Esophagus muscularis mucosa (tissue), 4 donors: ENCODE measurements around the gene RASL11B. TPM values are rescaled to one million over a fixed set of nuclear protein-coding genes. Genes with fewer than 3 reads are reported as not detected.

ENCODE experiments used
- DNase-seq: peaks from one replicate; pipeline ENCODE4 v3.0.0-alpha.2; 2017; ENCODE audit errors: extremely low spot score
- H3K27ac ChIP-seq, 4 donors: fragments of 200-600 bp; sonication (generic); replicated peaks in 1 of 4; 1 replicate in 3 of 4; 2 replicates in 1 of 4; pipeline ENCODE4 v1.5.1; 2016 to 2019; ENCODE audit warnings: mild to moderate bottlenecking in 1 of 4
- H3K27me3 ChIP-seq, 4 donors: fragments of 200-600 bp; sonication (generic); one replicate each; pipeline versions ENCODE4 v1.5.1 to v1.6.0; 2016 to 2019
- H3K36me3 ChIP-seq, 4 donors: fragments of 200-600 bp; sonication (generic); one replicate each; pipeline ENCODE4 v1.5.1; 2016 to 2019
- H3K4me1 ChIP-seq, 4 donors: fragments of 200-600 bp; sonication (generic); one replicate each; pipeline ENCODE4 v1.5.1; 2016 to 2019
- H3K4me3 ChIP-seq, 4 donors: fragments of 200-600 bp; sonication (generic); 1 replicate in 2 of 4; 2 replicates in 2 of 4; pipeline ENCODE4 v1.5.1; 2016 to 2019; ENCODE audit warnings: mild to moderate bottlenecking in 4 of 4, moderate library complexity in 1 of 4
- H3K9me3 ChIP-seq, 4 donors: fragments of 200-600 bp; sonication (generic); 1 replicate in 3 of 4; 2 replicates in 1 of 4; pipeline ENCODE4 v1.5.1; 2016 to 2019
- EP300 ChIP-seq: sonication (generic); formaldehyde crosslinking; IDR thresholded peaks from one replicate; pipeline ENCODE4 v1.6.1; 2017; ENCODE audit warnings: antibody characterized with exemption
- POLR2A ChIP-seq: fragments of 450-650 bp; IDR thresholded peaks from one replicate; pipeline ENCODE4 v1.6.1; 2017; ENCODE audit warnings: antibody characterized with exemption, moderate library complexity, mild to moderate bottlenecking, low read depth
- POLR2AphosphoS5 ChIP-seq, 2 donors: sonication (generic); formaldehyde crosslinking; IDR thresholded peaks; one replicate each; pipeline ENCODE4 v1.6.1; 2017; ENCODE audit warnings: antibody characterized with exemption in 2 of 2
- whole genome bisulfite sequencing: methylation state at CpG from one replicate; pipeline ENCODE4 v1.1.5; 2018; 5-methylcytosine and 5-hydroxymethylcytosine counted together
- intact Hi-C: fragments of 100-400 bp; cut with DNase I; formaldehyde crosslinking; loops from one replicate; pipeline ENCODE4 v1.15.1; 2023
- total RNA-seq, 4 donors: library from RNA; depleted of rRNA; stranded (reverse); fragments of >200 nt; gene quantifications; one replicate each; pipeline versions ENCODE4 v1.1.0 to v1.2.1, GENCODE V29; 2016
- TF ChIP-seq, protein P1 (sequence below), 3 experiments: fragments of 200-600 bp in 2 of 3; fragments of 450-650 bp in 1 of 3; sonication (generic) in 2 of 3; IDR thresholded peaks; one replicate each; pipeline ENCODE4 v1.5.1; 2017 to 2019; ENCODE audit warnings: antibody characterized with exemption in 3 of 3, mild to moderate bottlenecking in 2 of 3, moderate library complexity in 1 of 3

RASL11B gene
- total RNA-seq, 4 donors from 2014 or later, result 0.83 to 2.3 (median 1.3) TPM

DNA sequence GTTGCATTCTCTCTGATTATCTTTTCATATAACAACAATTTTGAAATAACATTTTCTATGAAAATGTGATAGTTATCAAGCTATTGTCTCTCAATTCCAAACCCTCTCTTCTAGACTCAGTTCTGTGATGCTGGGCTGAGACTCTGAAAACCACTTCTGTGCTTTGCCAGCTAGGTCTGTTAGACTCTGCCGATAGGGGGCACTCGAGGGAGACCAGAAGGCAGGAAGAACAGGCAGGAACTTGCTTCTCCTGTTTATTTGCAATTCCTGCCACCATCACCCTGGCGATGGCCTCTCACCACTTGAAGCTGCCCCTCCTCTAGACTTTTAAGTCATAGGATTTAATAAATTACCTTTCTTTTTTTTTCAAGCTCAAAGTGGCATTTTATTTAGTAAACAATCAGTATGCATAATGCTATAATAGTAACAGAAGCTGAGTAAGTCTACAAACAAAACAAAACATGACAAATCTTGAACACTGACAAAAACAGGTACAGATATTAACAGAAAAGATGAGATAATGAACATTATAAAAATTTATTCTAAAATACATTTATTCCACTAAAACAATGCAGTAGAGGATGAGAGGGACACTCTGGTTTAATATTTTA, 49.7 kb downstream of the RASL11B start:
- H3K27me3 ChIP-seq, result no peaks in the 10 kb centered on the region
- no peak for DNase-seq
- intact Hi-C loops, result loop anchor here (10.0 kb wide), 1 partner anchor 63 kb away; no protein-coding TSS in a partner anchor
- H3K36me3 ChIP-seq, result peaks cover 0 to 4% (median 0%) of the 10 kb centered on the region in 4 donors
- H3K9me3 ChIP-seq, result no peaks in the 10 kb centered on the region
- no peak overlapping the region for H3K4me3 ChIP-seq
- 19% methylated on average over 3 of the region's 3 CpGs for WGBS
- TF ChIP-seq EP300 (no peak), POLR2AphosphoS5 (IDR thresholded peaks at IDR 0.05) (no peak), POLR2A (no peak)
- TF ChIP-seq, protein P1, sequence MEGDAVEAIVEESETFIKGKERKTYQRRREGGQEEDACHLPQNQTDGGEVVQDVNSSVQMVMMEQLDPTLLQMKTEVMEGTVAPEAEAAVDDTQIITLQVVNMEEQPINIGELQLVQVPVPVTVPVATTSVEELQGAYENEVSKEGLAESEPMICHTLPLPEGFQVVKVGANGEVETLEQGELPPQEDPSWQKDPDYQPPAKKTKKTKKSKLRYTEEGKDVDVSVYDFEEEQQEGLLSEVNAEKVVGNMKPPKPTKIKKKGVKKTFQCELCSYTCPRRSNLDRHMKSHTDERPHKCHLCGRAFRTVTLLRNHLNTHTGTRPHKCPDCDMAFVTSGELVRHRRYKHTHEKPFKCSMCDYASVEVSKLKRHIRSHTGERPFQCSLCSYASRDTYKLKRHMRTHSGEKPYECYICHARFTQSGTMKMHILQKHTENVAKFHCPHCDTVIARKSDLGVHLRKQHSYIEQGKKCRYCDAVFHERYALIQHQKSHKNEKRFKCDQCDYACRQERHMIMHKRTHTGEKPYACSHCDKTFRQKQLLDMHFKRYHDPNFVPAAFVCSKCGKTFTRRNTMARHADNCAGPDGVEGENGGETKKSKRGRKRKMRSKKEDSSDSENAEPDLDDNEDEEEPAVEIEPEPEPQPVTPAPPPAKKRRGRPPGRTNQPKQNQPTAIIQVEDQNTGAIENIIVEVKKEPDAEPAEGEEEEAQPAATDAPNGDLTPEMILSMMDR (IDR thresholded peaks at IDR 0.05), result peak; percentile 36 to 71 (median 50)
- H3K4me1 ChIP-seq, result peaks cover 0 to 6% (median 2%) of the 10 kb centered on the region in 4 donors
- H3K27ac ChIP-seq, result no peak overlapping the region

DNA sequence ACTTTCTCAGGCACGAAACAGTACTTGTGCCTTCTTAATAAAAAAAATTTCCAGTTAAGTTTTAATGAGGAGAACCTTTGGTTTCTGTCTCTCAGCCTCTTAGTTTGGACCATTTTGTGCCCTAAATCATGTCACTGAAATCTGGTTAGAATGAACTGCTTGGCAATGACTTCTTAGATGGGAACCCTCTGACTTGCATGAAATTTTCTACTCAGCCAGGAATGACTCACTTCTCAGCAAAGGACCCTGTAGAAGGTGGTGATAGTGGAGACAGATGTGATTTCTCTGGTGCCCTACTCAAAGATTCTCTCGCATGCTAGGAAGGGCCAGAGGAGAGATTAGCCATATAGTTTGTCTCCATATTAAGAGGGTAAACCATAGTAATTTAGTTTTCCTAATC, 50.5 kb downstream of the RASL11B start:
- no peaks in the 10 kb centered on the region for H3K27me3 ChIP-seq
- TF ChIP-seq EP300, result no peak
- TF ChIP-seq POLR2A, result no peak
- no peak for TF ChIP-seq POLR2AphosphoS5 (IDR thresholded peaks at IDR 0.05)
- TF ChIP-seq, protein P1 (IDR thresholded peaks at IDR 0.05), result no peak
- WGBS, result 95% methylated on average over 2 of the region's 2 CpGs
- no peaks in the 10 kb centered on the region for H3K36me3 ChIP-seq
- H3K4me3 ChIP-seq, result no peak overlapping the region
- intact Hi-C loops, result loop anchor here (10.0 kb wide), 1 partner anchor 62 kb away; no protein-coding TSS in a partner anchor
- no peak for DNase-seq
- peaks cover 0 to 6% (median 2%) of the 10 kb centered on the region in 4 donors for H3K4me1 ChIP-seq
- no peaks in the 10 kb centered on the region for H3K9me3 ChIP-seq
- no peak overlapping the region for H3K27ac ChIP-seq

DNA sequence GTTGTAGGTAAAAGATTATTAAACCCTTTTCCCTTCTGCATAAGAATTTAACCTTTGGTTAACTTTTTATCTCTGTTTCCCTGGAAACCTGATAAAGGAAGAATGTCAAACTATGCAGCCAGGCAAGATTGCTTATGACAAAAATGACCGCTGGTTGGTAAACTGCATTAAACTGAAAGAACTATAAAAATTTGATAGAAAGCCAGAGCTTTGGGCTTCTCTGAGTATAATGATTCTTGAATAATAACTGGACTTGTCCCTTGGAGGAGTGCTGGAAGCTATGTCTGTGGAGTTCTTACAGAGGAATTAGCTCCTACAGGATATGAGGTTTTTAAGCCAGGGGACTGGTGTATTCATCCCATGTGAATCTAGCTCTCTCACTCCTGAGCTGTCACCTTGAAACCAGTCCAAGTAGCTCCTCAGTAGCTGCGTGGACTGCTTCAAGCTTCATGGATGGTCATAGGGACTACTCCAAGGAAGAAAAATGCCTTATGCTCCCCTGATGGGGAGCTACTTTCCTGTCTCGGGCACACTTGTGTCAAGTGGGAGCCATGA, 52.0 kb downstream of the RASL11B start:
- peaks cover 0 to 6% (median 2%) of the 10 kb centered on the region in 4 donors for H3K4me1 ChIP-seq
- TF ChIP-seq EP300 (no peak), POLR2AphosphoS5 (IDR thresholded peaks at IDR 0.05) (no peak), POLR2A (no peak)
- TF ChIP-seq, protein P1 (IDR thresholded peaks at IDR 0.05), result no peak
- no peak overlapping the region for H3K27ac ChIP-seq
- DNase-seq, result no peak
- no peaks in the 10 kb centered on the region for H3K36me3 ChIP-seq
- 80% methylated on average over 3 of the region's 3 CpGs for WGBS
- H3K9me3 ChIP-seq, result no peaks in the 10 kb centered on the region
- H3K4me3 ChIP-seq, result no peak overlapping the region
- no peaks in the 10 kb centered on the region for H3K27me3 ChIP-seq
- intact Hi-C loops, result loop anchor here (10.0 kb wide), 1 partner anchor 61 kb away; no protein-coding TSS in a partner anchor

DNA sequence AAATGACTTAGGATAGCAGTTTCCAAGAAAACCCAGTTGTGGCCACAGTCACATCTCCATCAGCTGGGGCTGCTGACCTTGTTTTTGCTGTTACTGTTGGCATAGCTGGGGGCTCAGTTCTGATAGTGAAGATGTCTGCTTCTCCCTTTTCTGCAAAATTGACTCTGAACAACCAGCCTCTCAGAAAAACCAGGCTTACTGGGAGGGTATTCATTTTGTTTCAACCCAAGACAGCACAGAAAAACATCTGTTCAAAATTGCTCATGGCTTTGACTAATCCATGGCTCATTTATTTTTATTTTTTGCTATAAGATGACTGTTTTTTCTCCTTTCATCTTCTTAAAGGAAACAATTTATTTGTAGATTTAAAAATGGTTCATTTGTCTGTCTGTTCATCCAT, 53.1 kb downstream of the RASL11B start:
- intact Hi-C loops, result loop anchor here (10.0 kb wide), 1 partner anchor 60 kb away; no protein-coding TSS in a partner anchor
- H3K27ac ChIP-seq, result no peak overlapping the region
- H3K9me3 ChIP-seq, result no peaks in the 10 kb centered on the region
- DNase-seq, result no peak
- no peaks in the 10 kb centered on the region for H3K36me3 ChIP-seq
- TF ChIP-seq EP300, result no peak
- no peak for TF ChIP-seq POLR2AphosphoS5 (IDR thresholded peaks at IDR 0.05)
- no peak for TF ChIP-seq POLR2A
- TF ChIP-seq, protein P1 (IDR thresholded peaks at IDR 0.05), result no peak
- H3K4me1 ChIP-seq, result peaks cover 0 to 6% (median 2%) of the 10 kb centered on the region in 4 donors
- H3K27me3 ChIP-seq, result no peaks in the 10 kb centered on the region
- H3K4me3 ChIP-seq, result no peak overlapping the region
